WI38 (cell line): ENCODE measurements around the gene ETF1.

Experiments
- H3K4me3 ChIP-seq: 2 replicates; pipeline ENCODE4 v1.5.1; 2011; ENCODE audit warnings: low read depth, mild to moderate bottlenecking, control low read depth, low read length
- CTCF ChIP-seq: IDR thresholded peaks from 2 replicates; pipeline ENCODE4 v1.5.1; 2012; ENCODE audit warnings: low read depth, mild to moderate bottlenecking, control low read depth, low read length

Gene ETF1

GRCh38 chr5:138459311-138459933 lies 83.6 kb downstream of the ETF1 start:
- no peak overlapping the region for H3K4me3 ChIP-seq
- TF ChIP-seq CTCF: no peak

DNA sequence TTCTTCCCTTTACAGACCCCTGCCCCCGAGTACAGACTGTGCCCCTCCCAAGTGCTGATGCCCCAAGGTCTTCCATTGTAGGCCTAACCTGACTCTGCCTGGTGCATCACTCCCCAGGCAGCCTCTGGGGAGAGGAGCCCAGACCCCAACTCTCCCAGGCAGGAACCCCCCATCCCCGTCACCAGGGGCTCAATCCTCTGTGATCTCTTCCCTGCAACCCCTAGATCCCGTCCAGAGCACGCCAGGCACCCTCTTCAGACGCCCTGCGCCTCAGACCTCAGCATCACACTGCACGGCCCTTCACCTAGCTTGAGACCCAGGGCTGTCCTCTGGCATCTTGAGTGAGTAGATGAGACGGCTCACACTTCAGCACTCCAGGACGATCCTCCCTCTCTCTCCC lies 84.2 kb downstream of the ETF1 start:
- TF ChIP-seq CTCF: no peak
- no peak overlapping the region for H3K4me3 ChIP-seq

- no peak overlapping the region for H3K4me3 ChIP-seq
- no peak for TF ChIP-seq CTCF
These were observed 84.7 kb downstream of the ETF1 start for GRCh38 chr5:138458384-138458783.

DNA sequence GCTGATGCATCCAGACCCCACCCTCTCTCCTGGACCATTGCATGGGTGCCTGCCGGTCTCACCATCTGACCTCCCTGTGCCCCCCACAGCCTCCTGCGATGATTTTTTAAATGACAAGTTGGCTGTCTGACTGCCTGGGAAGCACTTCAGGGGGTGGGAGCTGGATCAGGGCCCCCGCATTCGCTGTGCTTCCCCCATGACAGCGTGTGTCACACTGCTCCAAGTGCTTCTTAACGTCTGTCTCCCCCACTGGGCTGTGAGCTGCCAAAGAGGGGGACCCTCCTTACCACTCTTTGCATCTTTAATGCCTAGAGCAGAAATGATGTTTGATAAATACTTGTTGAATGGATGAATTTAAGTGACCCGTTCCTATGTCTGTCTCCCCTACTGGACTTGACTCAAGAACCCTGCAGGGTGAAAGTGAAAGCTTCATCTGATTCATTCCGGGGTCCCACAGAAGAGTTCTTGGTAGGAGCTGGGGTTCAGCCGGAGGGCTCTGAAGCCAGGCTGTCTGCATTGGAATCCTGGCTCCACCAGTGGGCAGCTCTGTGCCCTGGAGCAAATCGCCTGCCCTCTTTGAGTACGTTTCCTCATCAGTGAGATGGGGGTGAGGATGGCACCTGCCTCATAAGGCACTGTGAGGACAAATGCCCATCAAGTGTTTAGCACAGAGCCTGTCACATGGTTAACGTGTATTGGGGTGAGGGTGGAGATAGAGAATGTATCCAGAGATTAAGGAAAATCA lies 85.3 kb downstream of the ETF1 start:
- TF ChIP-seq CTCF: no peak
- no peak overlapping the region for H3K4me3 ChIP-seq
